Neural cell (in vitro differentiated cells): Measurements from ENCODE around the gene DHFR. TPM values are rescaled to one million over a fixed set of nuclear protein-coding genes. Genes with fewer than 3 reads are reported as not detected.

ENCODE experiments used
- H2AFZ ChIP-seq: fragments of 200-600, 300-800 bp; sonication (generic), shearing (Covaris generic); 2 replicates; pipeline ENCODE4 v1.6.0; 2014; ENCODE audit warnings: low read depth, mild to moderate bottlenecking, antibody characterized with exemption, low read length, moderate library complexity
- H3F3A ChIP-seq: fragments of 200-600 bp; shearing (Covaris generic); 2 replicates; pipeline ENCODE4 v1.6.1; 2016; ENCODE audit warnings: mild to moderate bottlenecking, moderate library complexity, mixed read lengths, antibody characterized with exemption, low read length; ENCODE audit not compliant: insufficient read depth, poor library complexity, severe bottlenecking
- H3K27ac ChIP-seq: fragments of 200-600, 300-800 bp; sonication (generic), shearing (Covaris generic); 2 replicates; pipeline ENCODE4 v1.5.1; 2014; ENCODE audit warnings: mild to moderate bottlenecking, low read length, moderate library complexity
- H3K27me3 ChIP-seq: fragments of 300-800, 200-600 bp; sonication (generic), shearing (Covaris generic); 2 replicates; pipeline ENCODE4 v1.6.0; 2014; ENCODE audit warnings: mild to moderate bottlenecking, low read depth, low read length, moderate library complexity; ENCODE audit not compliant: insufficient read depth
- H3K36me3 ChIP-seq: fragments of 300-800, 200-600 bp; sonication (generic), shearing (Covaris generic); 2 replicates; pipeline ENCODE4 v1.5.1; 2014; ENCODE audit warnings: mild to moderate bottlenecking, antibody characterized with exemption, low read length, moderate library complexity; ENCODE audit not compliant: insufficient read depth
- H3K4me2 ChIP-seq: fragments of 300-800, 200-600 bp; sonication (generic), shearing (Covaris generic); 2 replicates; pipeline ENCODE4 v1.6.0; 2014; ENCODE audit warnings: mild to moderate bottlenecking, low read length
- H3K4me3 ChIP-seq: fragments of 300-800, 200-600 bp; sonication (generic), shearing (Covaris generic); 2 replicates; pipeline ENCODE4 v1.5.1; 2014; ENCODE audit warnings: mild to moderate bottlenecking, low read length, moderate library complexity
- H3K79me2 ChIP-seq: fragments of 200-600 bp; shearing (Covaris generic); replicated peaks from 2 replicates; pipeline ENCODE4 v1.6.0; 2014; ENCODE audit warnings: mild to moderate bottlenecking, low read length, moderate library complexity; ENCODE audit not compliant: insufficient read depth
- H3K9ac ChIP-seq: fragments of 300-800, 200-600 bp; sonication (generic), shearing (Covaris generic); 2 replicates; pipeline ENCODE4 v1.6.1; 2016; ENCODE audit warnings: mild to moderate bottlenecking, low read length, mixed read lengths
- H3K9me2 ChIP-seq: fragments of 200-600 bp; shearing (Covaris generic); 2 replicates; pipeline ENCODE4 v1.6.1; 2016; ENCODE audit warnings: mild to moderate bottlenecking, low read length, mixed read lengths; ENCODE audit not compliant: insufficient read depth
- H3K9me3 ChIP-seq: fragments of 200-600, 300-800 bp; sonication (generic), shearing (Covaris generic); 2 replicates; pipeline ENCODE4 v1.6.1; 2016; ENCODE audit warnings: mild to moderate bottlenecking, mixed run types, low read length, moderate library complexity, mixed read lengths
- H4K20me1 ChIP-seq: fragments of 200-600 bp; shearing (Covaris generic); 2 replicates; pipeline ENCODE4 v1.6.1; 2016; ENCODE audit warnings: mild to moderate bottlenecking, mixed run types; ENCODE audit not compliant: insufficient read depth
- CTCF ChIP-seq: fragments of 450-650 bp; IDR thresholded peaks from 2 replicates; pipeline ENCODE4 v1.5.1; 2014; ENCODE audit warnings: antibody characterized with exemption, mild to moderate bottlenecking, moderate library complexity; ENCODE audit not compliant: poor library complexity, severe bottlenecking
- EP300 ChIP-seq: fragments of 450-650 bp; conservative IDR thresholded peaks from 2 replicates; pipeline ENCODE4 v1.6.1; 2014; ENCODE audit warnings: antibody characterized with exemption, mild to moderate bottlenecking, moderate library complexity; ENCODE audit not compliant: poor library complexity, severe bottlenecking
- EZH2 ChIP-seq: fragments of 200-600, 300-800 bp; shearing (Covaris generic), sonication (generic); IDR thresholded peaks from 2 replicates; pipeline ENCODE4 v1.6.1; 2014; ENCODE audit warnings: antibody characterized with exemption, low read length, borderline replicate concordance, mild to moderate bottlenecking; ENCODE audit not compliant: insufficient read depth, poor library complexity, severe bottlenecking
- MXI1 ChIP-seq: fragments of 450-650 bp; conservative IDR thresholded peaks from 2 replicates; pipeline ENCODE4 v1.6.1; 2014; ENCODE audit warnings: antibody characterized with exemption, mild to moderate bottlenecking; ENCODE audit not compliant: poor library complexity, severe bottlenecking
- POLR2AphosphoS5 ChIP-seq: IDR thresholded peaks from 2 replicates; pipeline ENCODE4 v1.6.1; 2012
- RAD21 ChIP-seq: fragments of 450-650 bp; conservative IDR thresholded peaks from 2 replicates; pipeline ENCODE4 v1.6.1; 2014; ENCODE audit warnings: antibody characterized with exemption, mild to moderate bottlenecking, moderate library complexity
- REST ChIP-seq: IDR thresholded peaks from 2 replicates; pipeline ENCODE4 v1.6.1; 2012; ENCODE audit warnings: borderline replicate concordance
- SMC3 ChIP-seq: fragments of 450-650 bp; conservative IDR thresholded peaks from 2 replicates; pipeline ENCODE4 v1.6.1; 2014; ENCODE audit warnings: antibody characterized with exemption, mild to moderate bottlenecking, moderate library complexity; ENCODE audit not compliant: poor library complexity
- TAF1 ChIP-seq: IDR thresholded peaks from 2 replicates; pipeline ENCODE4 v1.6.1; 2012; ENCODE audit warnings: low read depth
- polyA plus RNA-seq: library from polyadenylated mRNA; depleted of rRNA; stranded (reverse); fragments of >200 nt; gene quantifications from 2 replicates; pipeline ENCODE4 v1.2.3, GENCODE V29; 2014

Gene DHFR
- polyA plus RNA-seq, 1 donor from 2014 or later, result 21.2 TPM

- Histone ChIP-seq H3K4me2 (no peak overlapping the region), H3K36me3 (no peaks in the 10 kb centered on the region)
Observed at GRCh38 chr5:80695666-80696065, 40.9 kb upstream of the DHFR start.

GRCh38 chr5:80689627-80690026 is 34.8 kb upstream of the DHFR start:
- Histone ChIP-seq H3K27me3 (no peaks in the 10 kb centered on the region), H3K4me2 (no peak overlapping the region), H3K9me2 (no peaks in the 10 kb centered on the region), H3K9me3 (no peaks in the 10 kb centered on the region), H2AFZ (no peak overlapping the region), H3K79me2 (no peaks in the 10 kb centered on the region), H3K9ac (no peak overlapping the region), H3F3A (no peaks in the 10 kb centered on the region), H3K36me3 (no peaks in the 10 kb centered on the region), H4K20me1 (no peaks in the 10 kb centered on the region), H3K4me3 (no peak overlapping the region), H3K27ac (no peak overlapping the region)
- TF ChIP-seq EP300 (no peak), MXI1 (no peak)

More at GRCh38 chr5:80695666-80696065, 40.9 kb upstream of the DHFR start:
- Histone ChIP-seq H2AFZ (no peak overlapping the region), H3F3A (no peaks in the 10 kb centered on the region), H3K4me3 (no peak overlapping the region), H3K27me3 (no peaks in the 10 kb centered on the region), H3K27ac (no peak overlapping the region), H3K9ac (no peak overlapping the region), H3K79me2 (no peaks in the 10 kb centered on the region), H3K9me2 (no peaks in the 10 kb centered on the region), H3K9me3 (no peaks in the 10 kb centered on the region), H4K20me1 (no peaks in the 10 kb centered on the region)
- no peak for TF ChIP-seq EP300
- TF ChIP-seq SMC3, result no peak
- no peak for TF ChIP-seq RAD21
- no peak for TF ChIP-seq MXI1
- TF ChIP-seq TAF1, result no peak
- no peak for TF ChIP-seq REST
- no peak for TF ChIP-seq CTCF

GRCh38 chr5:80688648-80689420 is 34.1 kb upstream of the DHFR start:
- no peak overlapping the region for H3K4me3 ChIP-seq
- H2AFZ ChIP-seq, result no peak overlapping the region
- no peaks in the 10 kb centered on the region for H3K79me2 ChIP-seq
- H3K4me2 ChIP-seq, result no peak overlapping the region
- H3K27ac ChIP-seq, result no peak overlapping the region
- TF ChIP-seq RAD21, result no peak
- no peak for TF ChIP-seq EZH2
- TF ChIP-seq MXI1, result no peak
- no peak for TF ChIP-seq EP300
- TF ChIP-seq CTCF, result no peak
- TF ChIP-seq POLR2AphosphoS5, result no peak
- no peak for TF ChIP-seq TAF1
- no peak for TF ChIP-seq SMC3
- no peak for TF ChIP-seq REST
- H3K36me3 ChIP-seq, result no peaks in the 10 kb centered on the region
- H3K9me3 ChIP-seq, result no peaks in the 10 kb centered on the region
- no peaks in the 10 kb centered on the region for H3F3A ChIP-seq
- no peaks in the 10 kb centered on the region for H4K20me1 ChIP-seq
- no peaks in the 10 kb centered on the region for H3K9me2 ChIP-seq
- no peaks in the 10 kb centered on the region for H3K27me3 ChIP-seq
- no peak overlapping the region for H3K9ac ChIP-seq
